ENCODE measurements around the gene EME2. TPM values are rescaled to one million over a fixed set of nuclear protein-coding genes. Genes with fewer than 3 reads are reported as not detected.

Gene EME2
- total RNA-seq, 1 donor from 2014 or later, result 14.0 TPM

DNA sequence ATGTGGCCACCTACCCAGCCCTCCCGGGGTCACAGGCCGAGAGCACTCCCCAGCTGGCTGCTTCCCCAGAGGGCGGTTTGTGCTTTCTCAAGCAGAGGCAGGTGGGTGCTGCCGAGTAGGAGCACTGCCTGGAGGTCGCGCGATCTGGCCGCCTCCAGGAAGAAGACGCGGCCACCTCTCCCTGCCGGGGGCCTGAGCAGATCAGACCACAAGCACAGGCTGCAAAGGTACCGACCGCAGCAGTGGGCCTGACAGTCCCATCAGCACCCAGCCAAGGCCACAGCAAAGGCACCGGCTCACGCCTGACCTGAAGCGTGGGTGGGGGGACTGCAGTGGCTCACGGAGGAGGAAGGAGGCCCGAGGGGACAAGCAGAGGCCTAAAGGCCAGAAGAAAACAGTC, 36.1 kb downstream of the EME2 start:
- no peak for DNase-seq (ENCODE audit: low read depth)
- TF ChIP-seq, protein P1, sequence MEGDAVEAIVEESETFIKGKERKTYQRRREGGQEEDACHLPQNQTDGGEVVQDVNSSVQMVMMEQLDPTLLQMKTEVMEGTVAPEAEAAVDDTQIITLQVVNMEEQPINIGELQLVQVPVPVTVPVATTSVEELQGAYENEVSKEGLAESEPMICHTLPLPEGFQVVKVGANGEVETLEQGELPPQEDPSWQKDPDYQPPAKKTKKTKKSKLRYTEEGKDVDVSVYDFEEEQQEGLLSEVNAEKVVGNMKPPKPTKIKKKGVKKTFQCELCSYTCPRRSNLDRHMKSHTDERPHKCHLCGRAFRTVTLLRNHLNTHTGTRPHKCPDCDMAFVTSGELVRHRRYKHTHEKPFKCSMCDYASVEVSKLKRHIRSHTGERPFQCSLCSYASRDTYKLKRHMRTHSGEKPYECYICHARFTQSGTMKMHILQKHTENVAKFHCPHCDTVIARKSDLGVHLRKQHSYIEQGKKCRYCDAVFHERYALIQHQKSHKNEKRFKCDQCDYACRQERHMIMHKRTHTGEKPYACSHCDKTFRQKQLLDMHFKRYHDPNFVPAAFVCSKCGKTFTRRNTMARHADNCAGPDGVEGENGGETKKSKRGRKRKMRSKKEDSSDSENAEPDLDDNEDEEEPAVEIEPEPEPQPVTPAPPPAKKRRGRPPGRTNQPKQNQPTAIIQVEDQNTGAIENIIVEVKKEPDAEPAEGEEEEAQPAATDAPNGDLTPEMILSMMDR (conservative IDR thresholded peaks at IDR 0.05; ENCODE audit: low read depth, low read length), result no peak
- no peak overlapping the region for H3K4me3 ChIP-seq (ENCODE audit: low read depth, low read length)

DNA sequence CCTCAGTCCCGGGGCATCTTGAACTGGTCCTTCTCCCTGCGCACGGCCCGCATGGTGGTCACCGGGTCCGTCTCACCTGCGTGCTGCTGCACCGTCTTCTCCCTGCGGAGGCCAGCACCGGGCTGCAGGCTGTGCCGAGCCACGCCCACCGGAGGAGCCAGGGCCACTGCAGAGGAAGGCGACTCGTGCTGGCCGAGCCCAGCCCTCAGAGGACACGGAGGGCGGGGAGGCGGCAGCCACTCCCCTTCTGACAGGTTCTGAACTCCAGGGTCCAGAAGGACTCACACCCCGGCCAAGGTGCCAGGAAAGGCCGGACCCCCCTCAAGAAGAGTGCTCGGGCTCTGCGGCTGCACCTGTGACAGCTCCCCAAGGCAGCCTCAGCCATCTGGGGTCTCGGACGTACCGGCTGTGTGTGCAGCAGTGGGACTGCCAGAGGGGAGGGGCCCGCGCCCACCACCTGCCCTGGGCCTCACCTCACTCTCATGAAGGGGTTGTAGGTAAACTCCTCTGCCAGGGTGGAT, 36.7 kb downstream of the EME2 start:
- TF ChIP-seq, protein P1 (conservative IDR thresholded peaks at IDR 0.05; ENCODE audit: low read depth, low read length), result no peak
- DNase-seq (ENCODE audit: low read depth), result no peak
- H3K4me3 ChIP-seq (ENCODE audit: low read depth, low read length), result no peak overlapping the region

DNA sequence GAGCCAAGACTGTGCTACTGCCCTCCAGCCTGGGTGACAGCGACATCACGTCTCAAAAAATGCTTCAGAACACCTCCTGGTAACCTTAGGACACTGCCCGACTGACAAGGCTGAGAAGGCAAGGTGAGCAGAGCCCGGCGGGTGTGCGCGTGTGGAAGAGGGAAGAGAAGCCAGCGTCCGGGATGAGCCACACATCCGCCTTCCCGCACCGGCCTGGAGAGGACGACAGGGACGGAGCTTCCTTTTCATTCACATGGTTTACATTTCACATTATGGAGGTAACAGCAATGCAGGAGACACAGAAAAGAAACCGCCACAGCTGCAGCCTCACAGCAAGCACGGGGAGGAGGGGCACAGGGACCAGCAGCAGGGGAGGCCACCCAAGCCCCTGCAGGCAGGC, 37.5 kb downstream of the EME2 start:
- H3K4me3 ChIP-seq (ENCODE audit: low read depth, low read length), result no peak overlapping the region
- DNase-seq (ENCODE audit: low read depth), result no peak
- TF ChIP-seq, protein P1 (conservative IDR thresholded peaks at IDR 0.05; ENCODE audit: low read depth, low read length), result no peak

DNA sequence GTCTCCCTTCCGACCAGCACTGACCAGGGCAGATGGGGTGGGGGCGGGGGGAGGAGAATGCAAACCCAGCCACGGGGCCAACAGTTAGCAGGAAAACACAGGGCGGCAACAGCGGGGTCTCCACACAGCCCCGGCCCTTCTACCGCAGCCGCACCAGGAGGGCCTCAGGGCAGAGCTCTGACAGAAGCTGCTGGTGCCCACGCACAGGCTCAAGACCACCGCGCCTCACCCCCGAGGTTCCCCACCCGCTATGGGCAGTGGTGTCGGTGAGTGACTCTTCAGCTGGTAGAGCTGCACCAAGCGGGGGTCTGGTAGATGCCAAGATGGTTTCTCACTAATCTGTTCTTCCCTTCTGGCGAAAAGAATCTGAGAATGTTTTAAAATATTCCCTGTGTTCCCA, 37.9 kb downstream of the EME2 start:
- no peak overlapping the region for H3K4me3 ChIP-seq (ENCODE audit: low read depth, low read length)
- no peak for DNase-seq (ENCODE audit: low read depth)
- TF ChIP-seq, protein P1 (conservative IDR thresholded peaks at IDR 0.05; ENCODE audit: low read depth, low read length), result no peak

DNA sequence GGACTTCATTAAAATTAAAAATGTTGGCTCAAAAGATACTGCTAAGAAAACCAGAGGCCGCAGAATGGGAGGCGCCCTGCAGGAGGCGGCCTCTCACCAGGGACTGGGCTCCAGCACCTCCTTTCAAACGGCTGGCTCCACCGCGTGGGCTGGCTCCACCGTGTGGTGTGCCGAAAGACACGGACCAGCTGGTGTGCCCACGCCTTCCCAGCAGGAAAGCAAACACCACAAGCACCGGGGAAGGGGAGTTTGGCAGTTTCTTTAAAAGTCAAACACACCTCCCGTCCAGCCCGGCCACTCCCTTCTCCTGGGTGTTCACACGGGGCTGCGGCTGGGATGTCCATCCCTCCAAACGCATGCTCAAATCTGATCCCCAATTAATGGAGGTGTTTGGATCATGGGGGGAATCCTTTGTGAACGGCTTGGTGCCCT, 40.1 kb downstream of the EME2 start:
- DNase-seq (ENCODE audit: low read depth), result no peak

DNA sequence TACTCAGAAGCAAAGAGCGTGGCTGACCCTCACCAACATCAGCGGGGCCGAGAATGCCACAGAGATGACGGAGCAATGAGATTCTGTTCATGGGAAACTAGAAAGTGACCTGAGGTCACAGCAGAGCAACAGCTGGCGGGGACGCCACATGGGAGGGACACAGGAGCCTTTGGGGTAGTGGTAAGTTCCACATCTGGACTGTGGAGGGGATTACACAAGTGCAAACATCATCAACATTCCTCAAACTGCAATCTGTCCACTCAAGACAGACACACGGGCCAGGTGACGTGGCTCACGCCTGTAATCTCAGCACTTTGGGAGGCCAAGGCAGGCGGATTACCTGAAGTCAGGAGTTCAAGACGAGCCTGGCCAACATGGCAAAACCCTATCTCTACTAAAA, 42.9 kb downstream of the EME2 start:
- TF ChIP-seq, protein P1 (conservative IDR thresholded peaks at IDR 0.05; ENCODE audit: low read depth, low read length), result no peak
- DNase-seq (ENCODE audit: low read depth), result no peak
- H3K4me3 ChIP-seq (ENCODE audit: low read depth, low read length), result no peak overlapping the region

More for the DNA sequence above, 40.1 kb downstream of the EME2 start:
- no peak overlapping the region for H3K4me3 ChIP-seq (ENCODE audit: low read depth, low read length)
- TF ChIP-seq, protein P1 (conservative IDR thresholded peaks at IDR 0.05; ENCODE audit: low read depth, low read length), result peak; percentile 71
